ENCODE results near the gene ALG2. TPM values are rescaled to one million over a fixed set of nuclear protein-coding genes. Genes with fewer than 3 reads are reported as not detected.
"Not testable (repeated sequence)": the region's sequence is repeated elsewhere in the genome, so short reads cannot be mapped to it uniquely, and the experiment has no call there.

Gene ALG2
- total RNA-seq, 1 donor from 2014 or later, result 31.8 TPM

DNA sequence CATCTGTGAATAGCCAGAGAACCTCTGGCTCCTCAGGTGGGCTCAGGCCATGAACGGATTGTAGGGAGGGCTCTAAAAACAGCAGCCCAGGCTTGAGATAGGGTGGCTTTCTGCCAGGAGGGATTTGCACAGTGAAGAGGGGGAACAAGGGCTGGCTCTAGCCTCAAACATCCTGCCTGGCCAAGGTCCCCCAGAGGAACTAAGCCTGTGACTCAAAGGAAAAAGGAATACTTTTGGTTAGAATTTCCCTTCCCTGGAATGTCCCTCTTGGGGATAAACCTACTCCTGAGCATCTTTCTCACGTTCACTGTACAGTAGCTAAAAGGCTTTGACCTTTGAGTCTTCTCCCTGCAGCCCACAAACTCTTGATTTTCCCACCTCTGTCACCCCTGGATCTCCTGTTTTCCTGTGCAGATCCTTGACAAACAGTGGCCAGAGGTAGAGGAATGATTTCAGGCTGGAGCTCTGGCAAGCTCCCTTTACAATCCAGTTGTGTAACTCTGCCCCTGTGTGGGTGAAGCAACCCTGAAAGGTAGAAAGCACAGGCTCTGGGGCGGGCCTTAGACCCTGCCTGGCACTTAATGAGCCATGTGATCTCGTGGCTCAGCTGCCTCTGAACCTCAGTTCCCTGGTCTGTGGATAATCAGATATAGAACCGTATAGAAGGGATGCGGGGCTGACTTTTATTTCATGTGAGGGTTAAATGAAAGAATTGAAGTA, 17.8 kb upstream of the ALG2 start:
- intact Hi-C loops (cut with micrococcal nuclease), result no loop called here

DNA sequence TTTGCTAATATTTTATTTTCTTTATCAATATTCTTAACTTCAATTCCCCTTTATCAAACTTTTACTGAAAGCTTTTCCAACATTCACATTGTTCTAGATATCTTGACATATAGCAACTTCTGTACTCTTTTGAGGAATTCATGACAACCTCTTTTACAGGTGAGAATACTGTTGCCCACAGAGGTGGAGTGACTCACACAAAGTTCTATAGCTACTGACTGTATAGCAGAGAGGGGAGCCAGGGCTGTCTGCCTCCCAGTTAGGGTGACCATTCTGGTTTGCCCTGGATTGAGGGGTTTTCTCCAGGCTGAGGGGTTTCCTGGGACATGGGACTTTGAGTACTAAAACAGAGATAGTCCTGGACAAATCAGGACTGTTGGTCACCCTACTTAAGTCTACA, 16.6 kb upstream of the ALG2 start:
- intact Hi-C loops (cut with micrococcal nuclease), result no loop called here

DNA sequence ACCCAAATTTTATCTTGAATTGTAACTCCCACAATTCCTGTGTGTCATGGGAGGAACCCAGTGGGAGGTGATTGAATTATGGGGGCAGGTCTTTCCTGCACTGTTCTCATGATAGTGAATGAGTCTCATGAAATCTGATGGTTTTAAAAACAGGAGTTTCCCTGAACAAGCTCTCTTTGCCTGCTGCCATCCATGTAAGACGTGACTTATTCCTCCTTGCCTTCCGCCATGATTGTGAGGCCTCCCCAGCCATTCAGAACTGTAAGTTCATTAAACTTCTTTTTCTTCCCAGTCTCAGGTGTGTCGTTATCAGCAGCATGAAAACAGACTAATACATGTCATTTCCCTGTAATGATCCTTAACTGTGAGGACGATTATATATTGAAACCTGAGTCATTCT, 16.1 kb upstream of the ALG2 start:
- intact Hi-C loops (cut with micrococcal nuclease), result not testable (repeated sequence)

DNA sequence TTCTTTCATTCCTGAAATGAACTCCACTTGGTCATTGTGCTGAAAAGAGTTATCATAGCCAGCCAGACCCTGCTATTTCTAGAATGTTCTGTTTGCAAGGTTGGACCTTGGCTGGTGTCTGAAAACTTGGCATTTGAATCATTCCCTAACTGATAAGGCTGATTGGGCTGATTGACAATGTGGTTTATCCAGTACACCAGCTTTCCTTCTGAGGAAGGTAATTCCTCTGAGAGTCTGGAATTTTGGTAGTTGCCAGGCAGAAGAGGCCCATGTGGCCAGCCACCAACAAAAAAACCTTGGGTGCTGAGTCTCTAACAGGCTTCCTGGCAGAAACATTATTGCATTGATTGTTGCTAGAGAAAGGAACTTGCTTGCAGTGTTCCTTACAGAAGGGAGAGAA, 15.6 kb upstream of the ALG2 start:
- intact Hi-C loops (cut with micrococcal nuclease), result no loop called here

DNA sequence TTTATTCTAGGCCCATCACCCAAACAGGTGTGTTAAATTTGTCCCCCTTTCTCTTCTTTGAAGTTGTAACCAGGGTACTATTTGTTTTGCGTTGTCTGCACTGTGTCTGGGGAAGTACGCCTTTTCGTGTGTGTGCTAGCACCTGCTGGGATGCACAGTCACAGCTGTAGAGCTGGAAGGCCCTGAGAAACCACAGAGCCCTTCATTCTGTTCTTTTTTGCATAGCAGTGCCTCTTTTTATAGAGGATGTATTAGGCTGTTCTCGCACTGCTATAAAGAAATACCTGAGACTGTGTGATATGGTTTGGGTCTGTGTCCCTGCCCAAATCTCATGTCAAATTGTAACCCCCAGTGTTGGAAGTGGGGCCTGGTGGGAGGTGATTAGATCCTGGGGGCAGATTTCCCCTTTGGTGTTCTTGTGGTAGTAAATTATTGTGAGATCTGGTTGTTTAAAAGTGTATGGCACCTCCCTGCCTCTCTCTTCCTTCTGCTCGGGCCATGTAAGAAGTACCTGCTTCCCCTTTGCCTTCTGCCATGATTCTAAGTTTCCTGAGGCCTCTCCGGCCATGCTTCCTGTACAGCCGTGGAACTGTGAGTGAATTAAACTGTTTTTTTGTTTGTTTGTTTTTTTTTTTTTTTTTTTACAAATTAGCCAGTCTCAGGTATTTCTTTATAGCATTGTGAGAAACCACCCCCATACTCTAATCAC, 14.3 kb upstream of the ALG2 start:
- intact Hi-C loops (cut with micrococcal nuclease), result no loop called here

DNA sequence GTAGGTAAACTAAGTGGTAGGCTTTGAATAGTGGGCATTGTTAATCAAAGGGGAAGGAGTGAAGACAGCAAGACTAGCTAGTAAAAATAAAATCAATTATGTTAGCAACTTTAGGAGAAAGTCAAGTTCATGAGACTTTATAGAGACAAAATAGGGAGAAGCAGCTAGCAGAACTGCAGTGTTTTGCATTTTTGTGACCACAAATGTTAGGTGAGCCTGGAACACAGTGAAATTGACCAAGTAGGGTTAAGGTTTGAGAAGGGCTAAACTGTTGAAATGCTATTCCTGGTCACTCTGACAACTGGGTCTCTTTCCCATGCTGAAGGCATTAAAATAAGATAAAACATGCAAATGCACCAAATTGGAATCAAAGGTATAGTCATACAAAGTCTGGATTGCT, 13.3 kb upstream of the ALG2 start:
- intact Hi-C loops (cut with micrococcal nuclease), result no loop called here

DNA sequence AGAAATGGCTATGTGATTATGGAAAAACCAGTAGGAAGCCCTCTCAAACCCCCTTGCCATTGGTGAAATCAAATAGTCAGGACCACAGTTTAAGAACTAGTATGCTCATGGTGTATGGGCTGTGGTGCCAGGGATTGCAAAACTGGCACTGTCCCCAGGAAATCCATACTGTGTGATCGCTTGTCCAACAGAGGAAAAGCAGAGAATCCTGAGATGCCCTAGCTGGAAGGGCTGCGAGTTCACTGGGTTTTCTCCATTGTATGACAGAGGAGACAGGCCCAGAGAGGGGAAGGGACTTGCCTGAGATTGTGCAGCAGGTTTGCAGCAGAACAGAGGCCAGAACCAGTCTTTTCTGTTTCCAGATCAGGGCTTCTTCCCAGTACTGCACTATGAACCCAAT, 12.9 kb upstream of the ALG2 start:
- intact Hi-C loops (cut with micrococcal nuclease), result no loop called here

DNA sequence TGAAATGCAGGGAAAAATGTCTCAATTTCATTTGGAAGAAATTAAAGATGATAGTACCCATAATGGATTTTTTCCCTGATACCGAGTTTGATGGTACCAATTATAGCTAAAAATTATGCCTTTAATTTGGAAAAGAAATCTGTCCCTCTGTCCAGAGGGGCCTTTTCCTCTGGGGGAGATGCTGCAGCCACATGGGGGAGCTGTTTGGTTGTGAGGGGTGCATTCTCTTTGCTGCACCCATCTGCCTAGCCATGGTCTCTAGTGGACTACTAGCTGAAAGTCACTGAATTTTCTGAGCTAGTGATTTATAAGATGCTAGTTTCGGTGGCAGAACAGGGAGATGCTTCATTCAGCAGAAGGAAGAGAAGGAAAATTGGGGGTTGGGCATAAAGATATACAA, 10.0 kb upstream of the ALG2 start:
- intact Hi-C loops (cut with micrococcal nuclease), result no loop called here

DNA sequence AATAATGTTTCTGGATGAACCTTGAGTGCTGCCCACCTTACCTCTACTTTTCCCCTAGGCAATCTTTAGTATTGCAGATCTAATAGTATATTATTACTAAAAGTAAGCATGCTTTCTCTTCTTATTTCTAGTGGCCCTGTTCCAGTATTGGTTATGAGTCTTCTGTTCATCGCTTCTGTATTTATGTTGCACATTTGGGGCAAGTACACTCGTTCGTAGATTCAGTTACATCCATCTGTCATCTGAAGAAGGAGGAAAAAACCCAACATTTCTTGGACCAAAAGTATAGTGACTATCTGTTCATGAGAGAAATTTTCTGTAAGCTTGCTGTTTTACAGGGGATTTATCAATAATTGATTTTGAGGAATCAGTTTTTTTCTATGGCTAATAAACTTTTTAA, 8.5 kb upstream of the ALG2 start:
- intact Hi-C loops (cut with micrococcal nuclease), result no loop called here

DNA sequence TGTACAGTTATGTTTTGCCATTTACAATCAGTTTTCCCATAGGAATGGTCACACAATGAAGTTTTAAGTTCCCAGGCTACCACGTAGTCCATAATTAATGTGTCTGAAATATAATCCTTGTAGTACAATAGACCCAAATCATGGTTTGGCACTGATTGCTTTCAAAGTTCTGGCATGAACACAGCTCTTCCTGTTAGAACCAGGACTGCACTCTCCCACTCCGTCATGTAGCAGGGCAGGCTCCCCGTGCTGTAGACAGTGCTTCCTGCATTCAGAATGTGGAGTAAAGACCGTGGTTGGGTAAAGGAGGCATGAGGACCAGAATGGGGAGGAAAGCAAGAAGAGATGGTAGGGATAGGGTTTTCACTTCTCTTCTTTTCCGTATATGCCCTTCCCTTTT, 4.3 kb upstream of the ALG2 start:
- intact Hi-C loops (cut with micrococcal nuclease), result no loop called here

DNA sequence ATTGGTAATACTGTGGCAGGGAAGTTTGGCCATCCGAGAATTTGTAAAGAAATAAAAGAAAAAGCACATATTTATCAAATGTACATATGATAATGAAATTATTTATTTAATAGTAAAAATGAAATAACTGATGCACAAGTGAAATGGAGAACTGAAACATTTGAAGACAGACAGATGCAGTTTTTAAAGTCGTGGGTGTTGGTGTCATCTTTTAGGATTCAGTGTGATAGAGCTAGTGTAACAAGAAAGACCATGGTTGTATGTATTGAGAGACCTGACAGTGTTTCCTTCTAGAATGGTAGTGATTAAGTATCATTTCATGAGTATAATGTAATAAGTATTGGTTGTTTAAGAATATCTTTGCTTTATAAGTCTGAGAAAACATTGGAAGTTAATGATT, 2.7 kb upstream of the ALG2 start:
- intact Hi-C loops (cut with micrococcal nuclease), result loop anchor here (5.0 kb wide), 2 partner anchors 62 to 967 kb away; partner anchors contain the start of gene TBC1D2

DNA sequence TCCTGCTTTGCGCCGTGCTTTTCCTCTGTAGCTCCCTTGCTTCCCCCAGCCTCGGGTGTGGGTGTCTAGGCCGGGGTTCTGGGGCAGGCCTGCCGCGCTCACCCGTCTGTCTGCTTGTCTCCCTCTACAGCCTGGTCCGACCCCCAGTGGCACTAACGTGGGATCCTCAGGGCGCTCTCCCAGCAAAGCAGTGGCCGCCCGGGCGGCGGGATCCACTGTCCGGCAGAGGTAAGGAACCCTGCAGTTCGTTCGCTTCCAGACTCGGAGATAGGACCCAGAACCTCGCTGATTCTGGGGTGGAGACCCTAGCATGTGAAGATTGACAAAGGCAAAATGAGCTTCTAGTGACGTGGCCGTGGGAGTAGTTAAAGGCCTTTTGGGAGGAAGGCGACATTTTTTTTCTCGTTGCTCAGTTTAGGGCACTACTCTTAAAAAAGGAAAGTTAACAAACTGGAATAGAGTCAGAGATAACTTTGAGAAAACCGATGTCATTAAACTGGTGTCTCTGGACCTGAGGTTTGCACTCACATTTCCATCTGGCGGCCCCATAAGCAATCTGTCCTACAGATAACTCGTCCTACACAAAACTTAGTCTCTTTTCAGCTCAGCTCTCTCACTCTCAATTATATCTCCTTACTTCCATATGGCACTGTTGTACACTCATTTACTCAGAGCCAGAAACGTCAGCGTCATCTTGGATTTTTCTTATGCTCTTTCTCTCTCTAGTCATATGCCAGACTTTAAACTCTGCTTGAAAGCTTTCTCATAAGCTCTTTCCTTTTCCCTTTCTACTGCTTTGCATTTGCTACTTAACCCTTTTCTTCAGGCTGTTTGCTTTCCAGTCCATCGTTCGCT, 901 bp upstream of the ALG2 start:
- intact Hi-C loops (cut with micrococcal nuclease), result loop anchor here (1.0 to 5.0 kb wide), 9 partner anchors 32 to 1130 kb away; partner anchors contain the start of genes INVS, STX17, TBC1D2 and TEX10

DNA sequence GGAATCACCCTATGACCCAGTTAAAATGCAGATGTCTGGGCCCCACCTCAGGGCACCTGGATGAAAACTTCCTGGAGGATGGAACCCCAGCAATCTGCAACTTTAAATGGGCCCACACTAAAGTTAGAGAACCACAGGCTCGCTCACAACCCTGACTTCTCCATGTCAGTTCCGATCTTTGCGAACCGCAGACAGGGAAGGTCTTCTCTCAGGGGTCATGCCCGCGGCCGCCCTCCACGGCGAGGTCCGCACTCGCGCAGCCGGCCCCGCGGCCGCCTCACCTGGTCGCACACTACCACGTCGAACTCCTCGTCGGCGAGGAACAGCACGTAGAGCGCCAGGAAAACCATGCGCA, 499 bp downstream of the ALG2 start:
- intact Hi-C loops (cut with micrococcal nuclease), result loop anchor here (5.0 kb wide), 2 partner anchors 59 to 964 kb away; partner anchors contain the start of gene TBC1D2

DNA sequence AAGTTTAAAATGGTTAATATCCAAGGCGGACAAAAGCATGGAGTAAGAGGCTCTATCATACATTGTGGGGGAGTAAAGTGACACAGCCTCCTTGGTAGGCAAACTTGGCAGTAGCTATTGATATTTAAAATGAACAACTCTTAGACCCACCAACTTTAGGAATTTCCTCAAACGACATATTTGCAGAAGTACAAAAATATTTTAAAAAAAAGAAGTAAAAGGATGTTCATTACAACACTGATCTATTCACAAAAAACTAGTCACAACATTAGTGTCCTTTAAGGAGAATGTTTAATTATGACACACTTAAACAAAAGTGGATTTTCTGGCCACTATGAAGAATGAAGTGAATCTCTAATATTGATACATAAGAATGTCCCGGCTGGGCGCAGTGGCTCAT, 1.7 kb downstream of the ALG2 start:
- intact Hi-C loops (cut with micrococcal nuclease), result loop anchor here (5.0 kb wide), 2 partner anchors 58 to 963 kb away; partner anchors contain the start of gene TBC1D2

DNA sequence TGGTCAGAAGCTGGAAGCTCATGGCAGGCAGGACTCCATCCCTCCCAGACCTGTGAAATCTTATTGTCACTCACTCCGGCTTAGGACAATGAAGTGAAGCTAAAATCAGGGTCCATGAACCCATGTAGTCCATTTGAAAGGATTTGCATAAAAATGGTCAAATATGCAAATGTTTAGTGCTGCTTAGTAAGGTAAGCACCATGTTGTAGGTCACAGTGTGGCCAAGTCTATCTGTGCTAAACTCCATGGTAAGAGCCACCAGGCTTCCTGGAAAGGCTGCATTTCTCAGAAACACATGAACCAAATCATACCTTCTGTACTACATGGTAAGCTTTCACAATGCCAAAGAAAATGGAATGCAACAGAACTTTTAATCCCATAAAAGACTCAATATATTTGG, 5.7 kb downstream of the ALG2 start:
- intact Hi-C loops (cut with micrococcal nuclease), result no loop called here

DNA sequence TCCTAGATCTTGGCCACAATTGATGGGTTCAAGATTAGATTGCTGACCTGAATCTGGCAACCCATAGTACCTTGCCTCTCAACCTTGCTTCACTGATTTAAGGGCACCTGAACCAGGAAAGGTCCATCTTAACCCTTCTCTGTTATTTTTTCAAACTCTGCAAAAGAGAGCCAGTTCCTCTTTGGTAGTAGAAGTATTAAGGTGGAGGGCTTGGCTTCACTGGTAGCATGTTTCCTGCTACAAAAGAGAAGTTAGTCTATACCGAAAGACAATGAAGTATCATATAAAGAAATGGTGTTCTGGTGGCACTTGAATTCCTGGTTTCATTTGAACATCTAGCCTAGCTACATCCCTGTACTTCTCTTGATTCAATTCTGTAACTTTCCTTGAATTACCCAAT, 8.5 kb downstream of the ALG2 start:
- intact Hi-C loops (cut with micrococcal nuclease), result no loop called here

DNA sequence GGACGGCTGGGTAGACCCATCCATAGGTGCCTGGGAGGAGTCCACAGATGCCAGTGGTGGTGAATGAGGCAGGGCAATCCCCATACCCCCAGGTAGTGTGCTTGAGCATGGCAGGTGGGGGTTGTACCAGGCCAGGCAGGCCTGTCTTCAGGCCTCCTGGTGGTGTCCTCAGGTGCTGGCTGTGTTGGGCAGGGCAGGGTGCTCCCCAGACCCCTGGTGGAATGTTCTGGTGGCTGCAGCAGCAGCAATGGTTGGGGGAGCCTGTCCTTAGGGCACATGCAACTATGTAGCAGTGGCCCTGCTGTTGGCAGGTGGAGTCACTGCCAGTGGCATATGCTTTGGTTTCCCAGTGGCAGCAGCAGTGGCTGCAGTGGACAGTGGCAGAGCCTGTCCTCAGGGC, 10.0 kb downstream of the ALG2 start:
- intact Hi-C loops (cut with micrococcal nuclease), result no loop called here

DNA sequence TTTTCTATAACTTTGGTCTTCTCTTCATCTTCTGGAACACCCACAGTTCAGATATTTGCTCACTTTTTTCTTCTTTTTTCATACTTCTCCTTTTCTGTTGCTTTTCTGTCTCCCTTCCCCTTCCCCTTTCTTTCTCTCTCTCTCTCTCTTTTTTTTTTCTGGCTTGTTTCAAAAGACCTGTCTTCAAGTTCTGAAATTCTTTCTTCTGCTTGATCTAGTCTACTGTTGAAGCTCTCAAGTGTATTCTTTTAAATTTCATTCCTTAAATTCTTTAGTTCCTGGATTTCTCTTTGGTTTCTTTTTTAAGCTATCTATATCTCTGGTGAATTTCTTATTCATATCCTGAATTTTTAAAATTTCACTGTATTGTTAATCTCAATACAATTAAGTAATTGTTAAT, 11.2 kb downstream of the ALG2 start:
- intact Hi-C loops (cut with micrococcal nuclease), result no loop called here

DNA sequence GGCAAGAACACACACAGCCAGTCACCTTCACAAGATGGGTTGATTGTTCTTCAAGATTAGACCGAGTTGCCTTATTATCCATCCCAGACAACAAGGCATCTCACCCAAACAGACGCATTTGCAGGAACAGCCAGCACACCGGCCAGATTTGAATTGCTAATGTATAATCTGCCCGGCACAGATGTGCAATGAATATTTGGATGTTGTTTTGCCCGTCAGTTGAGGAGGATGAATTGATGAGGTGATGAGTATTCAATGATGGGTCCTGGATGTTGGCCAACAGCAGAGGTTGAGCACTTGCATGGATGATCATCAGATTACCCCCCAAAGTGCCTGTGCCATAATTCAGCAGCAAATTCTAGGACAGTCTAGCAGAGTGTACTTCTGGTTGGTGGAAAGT, 20.1 kb downstream of the ALG2 start:
- intact Hi-C loops (cut with micrococcal nuclease), result no loop called here

DNA sequence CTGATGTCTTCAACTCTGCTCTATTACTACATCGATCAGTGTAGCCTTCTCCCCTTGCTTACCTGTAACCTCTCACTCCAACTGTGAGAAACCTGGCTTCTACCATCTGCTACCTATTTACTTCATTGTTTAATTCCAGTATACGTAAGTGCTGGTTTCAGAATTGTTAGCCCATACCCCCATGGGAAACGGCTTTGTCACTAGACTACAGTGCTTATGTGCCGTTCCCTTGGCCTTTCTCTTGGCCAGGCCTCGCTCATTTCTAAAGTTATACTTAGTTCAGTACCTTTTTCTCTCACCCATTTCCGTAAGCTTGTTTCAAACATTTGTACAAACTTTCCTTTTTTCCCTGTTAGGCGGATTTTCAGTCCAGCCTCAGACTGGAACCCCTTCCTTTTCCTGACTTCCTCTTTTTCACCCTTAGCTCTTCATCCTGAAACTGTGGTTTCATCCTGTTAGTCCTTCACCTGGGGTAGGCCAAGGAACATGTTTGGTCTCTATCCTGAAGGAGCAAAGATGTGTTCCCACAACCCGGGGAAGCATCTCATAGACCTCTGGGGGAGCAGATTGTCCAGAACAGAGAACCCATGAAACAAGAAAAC, 21.7 kb downstream of the ALG2 start:
- intact Hi-C loops (cut with micrococcal nuclease), result no loop called here

DNA sequence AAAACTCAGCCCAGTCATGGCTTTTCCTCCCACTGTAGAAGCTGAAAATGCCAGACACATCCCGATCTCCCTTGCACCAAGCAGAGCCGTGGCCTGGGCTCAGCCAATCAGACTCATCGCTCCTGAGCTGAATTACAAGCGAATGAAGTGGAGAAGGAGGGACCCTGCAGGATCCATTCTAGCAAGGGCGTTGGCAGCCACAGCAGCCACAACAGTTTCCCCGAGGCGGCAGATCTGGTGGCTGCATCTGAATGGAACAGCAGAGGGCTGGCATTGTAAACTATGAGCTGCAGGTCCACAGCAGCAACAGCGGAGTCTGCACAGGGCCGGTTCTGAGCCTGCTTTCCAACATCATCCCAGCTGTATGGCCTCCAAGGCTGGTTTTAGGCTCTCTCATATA, 23.8 kb downstream of the ALG2 start:
- intact Hi-C loops (cut with micrococcal nuclease), result no loop called here
